DMS 273 (cell line): ENCODE data around the gene ATRIP.

Source experiments
- DNase-seq: peaks from one replicate; lab custom pipeline; 2025; ENCODE audit not compliant: unreplicated experiment; lab: John Stamatoyannopoulos, UW

Gene ATRIP

DNA sequence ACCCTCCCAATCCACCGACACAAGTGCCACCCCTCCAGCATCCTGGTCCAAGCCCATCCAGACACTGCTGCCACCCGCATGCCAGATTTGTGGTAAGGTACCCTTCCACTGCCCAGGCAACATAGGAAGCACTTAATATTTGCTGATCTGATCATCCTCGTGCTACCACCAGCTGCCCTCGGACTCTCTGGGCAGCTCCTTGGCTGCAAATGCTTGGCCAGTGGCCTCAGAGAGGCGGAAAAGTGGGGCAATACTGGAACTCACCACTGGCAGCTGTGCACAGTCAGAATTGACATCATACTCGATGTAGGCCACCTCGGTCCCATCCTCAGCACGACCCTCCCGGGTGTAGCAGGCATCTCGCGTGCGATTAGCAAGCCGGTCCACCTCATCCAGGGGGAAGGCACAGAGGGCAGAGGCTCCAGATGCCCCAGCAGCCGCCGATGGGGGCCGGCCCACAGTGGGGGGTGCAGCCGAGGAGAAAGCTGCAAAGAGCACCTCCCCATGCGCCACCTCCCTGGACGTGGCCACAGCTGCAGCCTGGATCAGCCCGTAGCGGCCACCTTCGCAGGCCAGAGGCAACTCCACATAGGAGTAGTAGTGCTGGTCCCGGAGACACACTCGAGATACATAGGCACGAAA, 23.2 kb upstream of the ATRIP start:
- DNase-seq: no peak

DNA sequence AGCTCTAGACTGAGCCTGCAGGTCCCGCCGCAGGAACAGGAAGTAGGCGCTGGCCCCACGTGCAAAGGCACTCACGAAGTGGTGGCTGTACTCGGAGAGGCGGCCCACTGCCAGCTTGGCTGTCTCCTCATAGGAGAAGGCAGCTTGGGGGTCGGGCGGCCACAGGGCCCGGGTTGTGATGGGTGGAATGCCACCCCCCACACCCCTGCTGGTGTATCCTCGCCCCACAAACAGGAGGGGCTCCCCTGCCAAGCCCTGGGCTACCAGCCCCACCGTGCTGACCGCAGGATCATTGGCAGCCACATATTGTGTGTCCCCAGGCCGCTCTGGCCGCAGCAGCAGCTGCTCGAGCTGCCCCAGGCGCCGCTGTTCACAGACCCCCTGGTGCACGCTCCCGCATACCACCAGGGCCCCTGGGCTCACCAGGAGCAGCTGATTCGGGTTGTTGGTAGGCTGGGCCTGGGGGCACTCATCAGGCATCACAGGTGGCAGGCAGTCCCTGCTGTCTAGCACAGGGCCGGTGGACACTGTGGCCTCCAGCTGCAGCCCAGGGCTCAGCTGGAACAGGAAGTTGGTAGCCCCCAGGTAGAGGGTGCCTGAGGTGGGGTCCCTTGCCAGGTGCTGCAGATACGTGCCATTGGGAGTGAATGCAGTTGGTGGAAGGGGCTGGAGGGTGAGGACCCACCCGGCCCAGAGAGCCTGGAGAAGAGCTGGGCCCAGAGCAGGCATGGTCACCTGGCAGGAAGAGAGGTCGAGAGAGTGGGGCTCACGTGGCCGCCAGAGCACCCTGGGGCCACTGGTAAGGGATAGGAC, 22.4 kb upstream of the ATRIP start:
- no peak for DNase-seq

DNA sequence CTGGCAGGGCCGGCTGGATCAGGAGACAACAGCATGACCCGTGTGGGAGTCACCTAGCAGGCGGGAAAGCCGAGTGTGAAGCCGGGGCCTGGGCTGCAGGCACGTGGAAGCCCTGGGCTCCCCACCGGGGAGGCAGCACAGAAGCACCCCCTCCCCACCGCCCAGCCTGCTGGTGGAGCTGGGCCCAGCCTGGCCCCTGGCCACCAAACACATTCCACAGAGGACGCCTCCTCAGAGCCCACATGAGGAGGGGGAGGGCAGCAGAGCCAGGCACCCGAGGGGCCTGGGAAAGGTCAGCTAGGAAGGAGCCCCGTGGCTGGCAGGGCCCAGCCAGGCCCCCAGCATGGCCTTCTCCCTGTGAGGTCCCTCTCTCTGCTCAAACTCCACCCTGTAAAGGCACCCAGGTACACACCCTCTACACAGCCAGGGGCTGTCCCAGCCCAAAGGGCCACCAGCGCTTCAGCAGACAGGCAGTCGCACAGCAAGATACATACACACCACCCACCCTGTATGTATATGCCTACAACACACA, 21.2 kb upstream of the ATRIP start:
- DNase-seq: no peak

DNA sequence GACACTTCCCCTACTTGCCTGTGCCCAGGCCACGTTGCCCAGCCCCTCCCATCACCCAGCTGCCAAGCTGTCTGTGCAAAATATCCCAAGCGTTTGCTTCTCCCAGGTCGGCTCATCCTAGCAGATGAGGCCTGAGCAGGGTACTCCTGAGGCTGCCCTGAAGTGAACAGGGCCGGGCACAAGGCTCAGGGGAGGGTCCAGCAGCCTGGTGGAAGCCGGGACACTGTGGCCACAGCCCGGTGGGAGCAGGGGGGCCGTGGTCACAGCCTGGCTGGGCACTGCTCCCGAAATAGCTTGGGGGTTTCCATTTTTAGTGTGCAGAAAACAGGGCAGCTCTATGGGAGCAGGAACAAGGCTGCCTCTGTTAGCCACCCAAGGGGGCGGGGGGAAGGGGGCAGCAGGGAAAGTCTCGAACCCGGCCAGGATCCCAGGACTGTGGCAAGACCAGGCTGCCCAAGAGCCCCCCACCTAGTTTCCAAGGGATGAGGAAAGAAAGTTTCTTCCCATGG, 20.1 kb upstream of the ATRIP start:
- DNase-seq: peak; percentile 32

DNA sequence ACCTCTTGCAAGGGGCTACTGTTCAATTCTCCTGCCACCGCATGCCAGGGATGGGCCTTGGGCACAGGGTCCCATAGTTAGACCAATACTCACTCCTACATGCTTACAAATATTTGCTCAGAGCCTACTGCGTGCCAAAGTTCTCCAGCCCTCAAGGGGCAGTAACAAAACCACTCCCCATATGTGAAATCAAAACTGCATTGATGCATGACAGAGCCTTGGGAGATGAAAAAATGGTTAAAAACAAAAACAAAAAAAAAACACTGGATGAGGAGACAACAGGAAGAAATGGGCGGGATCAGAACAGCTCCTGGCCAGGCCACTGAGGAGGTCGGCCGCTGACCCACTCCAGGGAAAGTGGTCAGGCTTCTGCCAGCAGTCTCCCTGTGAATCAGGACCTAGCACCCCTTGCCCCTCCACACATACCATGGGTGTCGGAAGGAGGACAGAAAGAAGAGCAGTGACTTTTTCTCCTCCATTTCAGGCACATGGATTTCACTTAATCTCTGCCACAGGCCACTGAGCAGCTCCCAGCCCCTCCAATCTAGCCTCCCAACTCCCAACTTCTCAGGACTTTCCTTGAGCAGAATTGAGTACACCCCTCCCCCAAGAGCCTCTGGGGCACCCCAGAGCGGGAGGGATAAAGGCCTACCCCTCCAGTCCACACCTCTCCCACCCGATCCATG, 19.4 kb upstream of the ATRIP start:
- no peak for DNase-seq

DNA sequence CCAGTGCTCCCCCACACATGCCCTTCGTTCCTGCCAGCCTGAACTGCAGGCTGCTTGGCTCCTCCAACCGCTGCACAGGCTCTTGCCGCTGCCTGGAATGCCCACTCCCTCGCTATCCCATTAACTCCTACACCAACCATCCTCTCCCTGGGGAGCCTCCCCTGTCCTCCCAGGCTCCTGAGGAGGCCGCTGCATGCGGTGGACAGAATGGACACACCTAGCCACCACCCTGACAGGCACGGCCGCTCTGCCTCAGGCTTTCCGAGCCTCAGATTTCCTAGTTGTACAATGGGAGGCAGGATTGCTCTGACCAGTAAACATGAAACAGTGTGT, 18.9 kb upstream of the ATRIP start:
- no peak for DNase-seq

DNA sequence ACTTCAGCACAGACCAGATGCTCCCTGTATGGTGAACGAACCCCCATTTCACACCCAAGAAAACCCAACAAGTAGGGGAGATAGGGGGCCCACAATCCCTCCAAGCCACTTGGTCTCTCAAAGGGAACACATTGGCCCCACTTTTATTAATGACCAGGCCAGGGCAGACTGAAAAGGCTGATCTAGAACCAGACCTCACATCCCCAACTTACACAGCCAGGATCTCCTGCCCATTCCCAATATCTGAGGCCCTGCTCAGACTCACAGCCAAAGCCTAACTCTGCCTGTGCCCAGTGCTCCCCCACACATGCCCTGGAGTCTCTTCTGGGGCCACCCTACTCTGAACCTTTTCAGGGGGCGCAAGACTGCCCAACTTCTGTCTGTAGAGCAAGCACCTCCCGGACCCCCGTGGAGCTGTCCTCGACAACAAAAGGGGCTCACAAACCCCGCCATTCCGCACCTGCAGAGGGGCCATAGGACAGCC, 18.4 kb upstream of the ATRIP start:
- no peak for DNase-seq

DNA sequence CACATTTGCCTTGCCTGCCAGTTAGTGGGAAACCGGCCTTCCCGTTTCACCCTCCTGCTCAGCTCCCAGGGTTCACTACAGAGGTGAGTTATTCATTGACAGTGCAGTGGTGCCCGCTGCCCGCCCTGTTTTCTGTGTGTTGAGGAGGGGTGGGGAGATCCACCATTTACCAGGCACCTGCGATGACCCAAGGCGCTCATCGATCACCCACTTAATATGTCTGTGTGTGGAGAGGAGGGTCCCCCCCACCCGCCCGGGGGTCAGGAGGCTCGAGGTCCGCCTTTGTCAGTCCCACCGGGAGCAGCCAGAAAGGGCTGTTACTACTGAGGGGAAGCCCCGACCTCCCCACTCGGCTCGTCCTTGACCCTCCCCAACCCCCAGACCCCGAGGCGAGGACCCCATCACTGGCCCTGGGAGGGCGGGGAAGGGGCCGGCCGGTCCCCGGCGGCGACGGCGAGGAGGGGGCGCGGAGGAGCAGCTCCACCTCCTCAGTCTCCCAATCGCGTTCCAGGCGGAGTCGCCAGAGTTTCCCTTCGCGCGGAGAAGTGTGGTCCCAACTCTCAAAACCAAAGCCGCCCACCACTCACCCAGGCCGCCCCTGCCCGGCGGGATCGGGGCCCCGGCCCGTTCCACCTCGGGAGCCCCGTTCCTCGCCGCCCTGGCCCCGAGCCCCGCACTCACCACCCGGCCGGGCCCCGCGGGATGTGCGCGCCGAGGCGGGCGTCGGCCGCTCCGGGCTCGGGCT, 17.8 kb upstream of the ATRIP start:
- DNase-seq: peak; percentile 60

DNA sequence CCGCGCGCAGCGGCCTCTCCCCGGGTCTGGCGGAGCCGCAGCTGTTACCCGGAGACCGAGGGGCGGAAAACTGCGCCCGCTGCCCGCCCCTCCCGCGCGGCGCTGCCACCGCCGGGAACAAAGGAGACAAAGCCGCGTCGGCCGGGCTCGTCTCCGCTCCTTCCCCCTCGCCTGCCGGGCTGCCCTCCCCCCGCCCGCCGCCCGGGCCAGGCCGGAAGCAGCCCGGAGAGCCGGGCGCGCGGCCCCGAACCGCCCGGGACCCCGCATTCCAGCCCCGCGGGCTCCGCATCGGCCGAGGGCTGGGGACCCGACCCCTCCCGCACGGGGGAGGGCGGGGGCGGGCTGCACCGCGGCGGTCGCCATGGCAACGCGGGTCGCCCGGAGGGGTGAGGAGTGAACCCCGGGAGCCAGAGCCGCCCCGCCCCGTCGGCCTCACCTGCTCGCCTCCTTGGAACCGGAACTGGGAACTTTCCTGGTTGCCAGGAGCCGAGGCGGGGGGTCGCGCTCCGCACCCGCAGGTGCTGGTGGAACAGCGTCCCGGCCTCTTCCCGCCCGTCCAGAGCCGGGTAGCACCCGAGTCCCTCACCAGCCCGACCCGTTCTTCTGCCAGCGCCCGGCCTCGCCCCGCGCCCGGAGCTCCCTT, 17.1 kb upstream of the ATRIP start:
- peak; percentile 81 for DNase-seq

DNA sequence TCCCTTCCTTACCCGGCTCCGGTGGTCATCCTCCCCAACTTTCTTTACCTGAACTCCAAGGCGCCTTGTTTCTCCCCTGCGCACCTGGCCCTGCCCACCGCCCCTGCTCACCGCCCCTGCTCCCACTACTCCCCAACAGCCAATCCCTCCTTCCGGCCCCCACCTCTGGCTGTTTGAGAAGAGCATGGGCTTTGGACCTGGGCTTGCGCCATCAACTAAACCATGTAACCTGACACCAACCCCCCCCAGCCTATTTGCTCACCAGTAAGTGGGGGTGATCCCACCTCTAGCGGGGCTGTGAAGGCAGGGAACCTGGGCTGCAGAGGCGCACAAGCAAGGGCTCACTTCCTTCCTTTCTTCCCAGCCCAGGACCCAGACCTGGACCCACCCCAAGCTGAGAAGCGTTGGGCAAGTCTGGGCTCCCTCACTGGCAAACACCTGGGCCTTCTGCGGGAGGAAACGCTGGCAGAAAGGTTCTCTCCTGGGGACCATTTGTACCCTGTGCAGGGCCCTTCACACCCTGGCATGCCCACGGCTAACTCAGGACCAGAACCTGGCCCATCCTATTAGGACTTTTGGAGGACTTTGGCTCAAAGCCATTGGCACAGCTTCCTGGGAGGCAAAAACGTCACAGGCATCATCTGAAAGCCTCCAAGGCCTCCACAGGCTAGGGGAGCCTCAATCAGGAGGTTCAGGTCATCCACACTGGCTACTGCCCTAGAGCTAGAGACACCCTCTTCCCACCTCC, 16.4 kb upstream of the ATRIP start, which contains the start of gene PLXNB1:
Gene PLXNB1 (minus strand): TSS at position 127 of the 748 bp plus-strand sequence. CDS start 5,475 bp downstream, outside the sequence.
- DNase-seq: peak; percentile 64

DNA sequence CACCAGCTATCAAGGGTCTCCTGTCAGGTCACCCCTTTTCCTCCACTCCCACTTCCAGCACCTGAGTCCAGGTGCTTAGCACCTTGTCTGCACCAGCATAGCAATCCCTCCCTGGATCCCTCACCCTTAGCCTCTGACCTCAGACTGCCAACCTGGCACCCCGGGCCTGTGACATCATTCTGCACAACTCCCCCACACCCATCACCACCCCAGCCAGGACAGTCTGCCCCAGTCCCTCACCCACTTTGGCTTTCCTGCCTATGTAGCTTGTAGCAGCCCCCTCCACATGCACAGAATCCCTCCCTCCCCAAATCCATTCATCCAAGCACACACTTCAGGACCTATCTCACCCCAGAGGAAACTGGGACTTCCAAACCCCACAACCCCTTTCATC, 15.8 kb upstream of the ATRIP start:
- no peak for DNase-seq

DNA sequence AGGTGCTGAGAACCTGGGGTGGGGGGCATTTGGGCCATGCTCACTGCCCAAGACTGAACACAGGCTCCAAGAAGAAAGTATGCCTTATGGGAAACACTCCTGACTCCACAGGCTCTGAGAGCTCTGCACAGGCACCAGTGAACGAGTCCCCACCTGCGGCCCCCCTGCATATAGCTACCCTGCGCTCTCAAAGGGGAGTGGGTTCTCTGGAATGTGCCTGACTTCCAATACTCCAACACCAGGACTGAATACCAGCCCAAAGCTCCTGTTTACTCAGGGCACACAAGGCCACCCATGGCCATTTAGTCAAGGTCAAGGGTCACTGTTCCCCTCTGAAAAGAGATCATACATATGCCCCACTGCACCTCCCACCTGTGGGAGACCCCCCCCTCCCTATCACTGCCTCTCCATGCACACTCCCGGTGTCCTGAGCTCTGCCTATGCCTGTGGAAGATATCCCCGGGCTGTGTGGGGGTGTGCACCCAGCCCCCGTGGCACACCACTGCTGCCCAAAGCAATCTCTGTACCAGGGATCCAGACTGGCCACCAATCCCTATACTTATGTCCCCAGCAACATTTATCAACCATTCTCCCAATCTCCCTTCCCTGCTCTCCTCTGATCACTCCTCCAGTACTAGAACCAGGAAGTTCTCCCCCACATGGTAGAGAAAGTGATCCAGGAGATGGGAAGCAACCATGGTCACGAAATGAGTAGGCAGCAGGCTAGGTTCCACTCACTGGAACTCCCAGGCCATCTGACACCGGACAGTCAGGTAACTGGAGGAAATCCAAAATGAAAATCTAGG, 15.1 kb upstream of the ATRIP start:
- no peak for DNase-seq

DNA sequence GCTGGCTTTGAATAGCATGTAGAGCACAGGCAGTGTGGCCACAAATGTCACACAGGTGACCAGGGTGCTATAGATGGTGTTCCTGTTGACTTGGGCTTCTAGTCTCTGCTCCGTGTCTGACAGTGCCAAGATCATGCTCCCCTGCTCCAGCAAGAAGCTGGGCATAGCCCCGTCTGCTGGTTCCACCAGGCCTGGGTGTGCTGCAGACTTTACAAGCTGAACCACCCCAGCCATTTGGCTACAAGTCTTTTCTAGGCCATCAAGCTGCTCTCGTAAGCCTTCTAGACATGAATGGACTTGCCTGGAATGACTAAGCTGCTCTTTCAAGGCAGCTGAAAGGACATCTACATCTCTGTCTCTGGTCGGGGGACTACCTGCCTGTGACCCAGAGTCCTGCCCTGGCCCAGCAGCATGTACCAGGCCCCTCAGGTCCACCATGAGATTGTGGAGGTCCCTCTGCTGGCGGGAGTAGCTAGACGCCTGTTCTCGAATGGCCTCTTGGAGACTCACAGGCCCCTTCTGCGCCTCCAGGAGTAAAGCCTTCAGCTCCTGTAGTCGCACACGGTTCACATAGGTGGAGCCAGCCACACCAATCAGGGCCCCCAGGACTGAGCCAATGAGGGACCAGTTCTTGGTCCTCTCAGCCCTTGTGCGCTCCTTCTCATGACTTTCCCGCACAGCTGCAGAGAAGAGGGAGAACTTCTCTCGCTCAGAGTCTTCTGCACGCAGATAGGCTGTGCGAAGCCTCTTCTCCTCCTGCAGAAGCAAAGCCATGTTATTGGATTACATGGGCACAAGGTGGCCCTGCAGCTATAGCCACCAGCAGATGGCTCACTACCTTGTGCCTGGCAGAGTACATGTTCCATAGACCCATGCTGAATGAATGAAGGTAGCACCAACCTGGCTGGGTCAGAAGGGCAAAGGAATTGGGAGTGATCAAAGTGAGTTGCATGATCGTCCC, 13.8 kb upstream of the ATRIP start:
- peak; percentile 62 for DNase-seq

DNA sequence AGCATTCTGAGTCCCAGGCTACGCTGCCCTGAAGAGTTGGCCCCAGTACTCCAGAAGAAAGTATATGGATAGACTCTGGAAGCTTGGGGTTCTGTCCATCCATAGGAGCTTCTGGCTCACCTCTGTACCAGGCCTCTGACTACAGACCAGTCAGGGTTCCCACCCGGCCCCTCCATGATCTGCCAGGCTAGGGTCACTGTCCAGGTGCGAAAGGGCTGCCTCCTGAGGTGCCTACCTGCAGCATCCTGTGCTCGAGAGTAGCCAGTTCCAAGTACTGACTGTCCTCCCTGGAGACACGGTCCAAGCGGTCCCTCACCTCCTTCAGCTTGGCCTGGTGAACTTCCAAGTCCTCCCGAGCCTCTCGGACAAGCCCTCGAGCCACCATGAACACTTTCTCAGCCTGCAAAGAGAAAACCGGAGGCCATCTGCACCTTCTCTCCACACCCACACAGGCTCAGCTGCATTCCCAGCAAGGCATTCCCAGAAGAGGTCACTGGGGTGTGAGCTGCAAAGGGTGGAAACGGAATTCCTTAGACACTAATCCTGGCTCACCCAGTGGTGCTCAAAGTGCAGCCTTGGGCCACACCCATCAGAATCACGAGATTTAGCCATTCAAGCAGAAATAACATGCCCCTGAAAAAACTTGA, 12.9 kb upstream of the ATRIP start:
- DNase-seq: no peak

DNA sequence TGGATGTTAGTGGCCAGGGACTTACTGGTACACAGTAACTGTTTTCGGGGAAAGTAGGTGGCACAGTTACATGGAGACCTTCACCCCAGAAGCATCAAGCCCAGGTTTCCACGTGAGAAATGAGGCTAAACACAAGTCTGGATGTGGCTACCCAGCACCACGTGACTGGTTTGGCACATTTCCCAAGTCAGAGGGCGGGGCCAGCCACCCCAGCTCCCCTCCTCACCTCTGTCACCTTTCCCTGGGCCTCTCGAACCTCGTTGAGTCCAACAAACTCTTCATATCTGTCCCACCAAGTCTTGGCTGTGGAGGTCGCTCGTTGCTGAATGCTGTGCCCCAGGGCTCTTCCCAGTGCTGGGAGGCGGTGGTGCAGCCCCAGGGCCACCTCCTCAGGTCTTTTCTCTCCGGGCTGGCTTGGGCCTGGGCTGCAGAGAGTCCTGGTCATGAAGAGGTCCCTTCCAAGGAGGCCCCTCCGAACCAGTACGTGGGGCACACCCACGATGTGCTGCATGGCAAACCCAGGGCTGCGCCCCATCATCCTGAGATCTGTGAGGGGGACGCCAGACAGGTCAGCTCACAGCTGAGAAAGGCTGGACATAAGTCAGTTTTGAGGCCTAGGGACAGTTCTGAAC, 11.8 kb upstream of the ATRIP start:
- DNase-seq: no peak

DNA sequence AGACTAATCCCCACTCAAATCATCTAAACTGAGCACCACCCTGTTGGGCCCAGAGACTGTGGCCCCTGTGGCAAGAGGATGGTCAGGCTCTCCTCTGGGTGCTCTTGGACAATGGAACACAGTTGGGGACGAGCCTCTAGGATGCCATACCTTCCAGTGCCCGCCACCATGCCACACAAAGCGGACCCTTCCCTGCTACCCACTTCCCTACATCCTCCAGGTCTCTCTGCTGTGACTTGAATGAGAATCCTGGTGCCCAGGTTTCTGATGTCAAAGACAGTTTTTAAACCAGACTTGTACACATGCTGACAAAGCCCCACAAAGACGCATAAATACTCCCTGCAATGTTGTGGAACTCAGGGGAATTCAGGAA, 11.3 kb upstream of the ATRIP start:
- DNase-seq: no peak
